CD4-positive, CD25-positive, alpha-beta regulatory T cell (primary cell): ENCODE results near the gene SCNN1B. TPM values are rescaled to one million over a fixed set of nuclear protein-coding genes. Genes with fewer than 3 reads are reported as not detected.

Source experiments
- ATAC-seq, 2 donors: fragments of 150-1000 bp; cut with Tn5 transposase; one replicate each; pipeline ENCODE4 v1.10.0; 2021; ENCODE audit warnings: low read depth in 2 of 2, moderate number of reproducible peaks in 2 of 2, moderate library complexity in 1 of 2
- DNase-seq, 3 donors: peaks; one replicate each; pipeline versions ENCODE4 v3.0.0 to v3.0.0-alpha.2; 2012 to 2022; ENCODE audit warnings: mixed read lengths in 1 of 3
- H3K27ac ChIP-seq: one replicate; pipeline ENCODE4 v1.7.0; 2013; ENCODE audit warnings: mild to moderate bottlenecking, low read length; ENCODE audit not compliant: insufficient read depth, poor library complexity, severe bottlenecking
- H3K27me3 ChIP-seq: one replicate; pipeline ENCODE4 v1.7.0; 2013; ENCODE audit warnings: low read length; ENCODE audit not compliant: control insufficient read depth, insufficient read depth
- H3K36me3 ChIP-seq: one replicate; pipeline ENCODE4 v1.7.0; 2013; ENCODE audit warnings: mild to moderate bottlenecking, low read length, moderate library complexity; ENCODE audit not compliant: control insufficient read depth, insufficient read depth
- H3K4me1 ChIP-seq: 2 replicates; pipeline ENCODE4 v1.7.0; 2013; ENCODE audit warnings: mild to moderate bottlenecking, low read length; ENCODE audit not compliant: insufficient read depth, control insufficient read depth, poor library complexity, severe bottlenecking
- H3K4me3 ChIP-seq: one replicate; pipeline ENCODE4 v1.7.0; 2013; ENCODE audit warnings: low read depth, mild to moderate bottlenecking, low read length, moderate library complexity
- H3K9me3 ChIP-seq, 2 experiments: 1 replicate in 1 of 2; 2 replicates in 1 of 2; pipeline ENCODE4 v1.7.0; 2013; ENCODE audit warnings: low read length in 2 of 2, mild to moderate bottlenecking in 1 of 2, moderate library complexity in 1 of 2; ENCODE audit not compliant: control insufficient read depth in 2 of 2
- H3K27ac Mint-ChIP-seq, 3 donors: one replicate each; pipeline ENCODE4 v1.8.0; 2020 to 2022; ENCODE audit warnings: mild to moderate bottlenecking in 3 of 3, mixed read lengths in 3 of 3, moderate library complexity in 2 of 3
- H3K27me3 Mint-ChIP-seq: one replicate; pipeline ENCODE4 v1.8.0; 2022; ENCODE audit warnings: mild to moderate bottlenecking, mixed read lengths
- H3K36me3 Mint-ChIP-seq: one replicate; pipeline ENCODE4 v1.8.0; 2020; ENCODE audit warnings: mixed read lengths
- H3K4me1 Mint-ChIP-seq, 4 donors: one replicate each; pipeline ENCODE4 v1.8.0; 2020 to 2022; ENCODE audit warnings: mixed read lengths in 4 of 4, mild to moderate bottlenecking in 1 of 4
- H3K4me3 Mint-ChIP-seq, 4 donors: one replicate each; pipeline ENCODE4 v1.8.0; 2020 to 2022; ENCODE audit warnings: mild to moderate bottlenecking in 4 of 4, mixed read lengths in 4 of 4, moderate library complexity in 3 of 4
- H3K9me3 Mint-ChIP-seq, 7 donors: one replicate each; pipeline ENCODE4 v1.8.0; 2020 to 2022; ENCODE audit warnings: mixed read lengths in 7 of 7, mild to moderate bottlenecking in 3 of 7, moderate library complexity in 2 of 7
- polyA plus RNA-seq, 4 donors: library from polyadenylated mRNA; unstranded; fragments of 300-500 nt; fragmentation: Illumina TruSeq; gene quantifications; one replicate each; pipeline ENCODE4 v1.2.3, GENCODE V29; 2021
- total RNA-seq: library from RNA; stranded (reverse); gene quantifications from one replicate; pipeline ENCODE4 v1.2.3, GENCODE V29; 2022

The SCNN1B gene
- total and polyA plus RNA-seq, 5 donors from 2014 or later = not detected

DNA sequence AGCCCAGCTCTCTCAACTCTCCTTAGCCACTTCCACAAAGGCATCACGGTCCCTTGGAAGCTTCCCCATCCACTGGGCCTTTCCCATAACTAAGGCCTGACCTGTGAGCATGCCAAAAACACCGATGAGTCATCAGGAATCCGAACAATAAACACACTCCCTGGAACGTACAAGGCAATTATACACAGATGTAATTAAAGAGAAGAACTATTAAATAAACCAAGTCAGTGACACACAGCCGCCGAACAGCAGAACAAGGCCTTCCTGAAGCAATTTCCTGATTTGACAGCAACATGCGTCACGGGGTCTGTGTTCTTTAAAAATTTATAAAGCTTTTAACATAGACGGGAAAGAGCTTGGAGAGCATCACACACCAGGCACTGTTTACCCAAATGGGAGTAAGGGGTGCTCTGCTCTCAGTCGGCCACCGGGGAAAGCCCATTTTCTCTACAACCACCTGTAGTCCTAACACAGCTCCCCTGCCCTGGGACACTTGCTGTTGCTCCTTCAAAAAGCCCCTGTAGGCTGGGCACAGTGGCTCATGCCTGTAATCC, 121.5 kb downstream of the SCNN1B start:
- Mint-ChIP-seq H3K36me3 (peaks cover 37% of the 10 kb centered on the region), H3K27ac (no peak overlapping the region), H3K27me3 (no peaks in the 10 kb centered on the region), H3K9me3 (no peaks in the 10 kb centered on the region), H3K4me3 (peak overlapping the region in 1 of 4 donors; percentile 81), H3K4me1 (peaks cover 0 to 2% (median under 1%) of the 10 kb centered on the region in 4 donors)
- Histone ChIP-seq H3K27me3 (no peaks in the 10 kb centered on the region), H3K4me3 (no peak overlapping the region), H3K36me3 (peaks cover 14% of the 10 kb centered on the region), H3K9me3 (no peaks in the 10 kb centered on the region), H3K27ac (no peak overlapping the region), H3K4me1 (no peaks in the 10 kb centered on the region)
- ATAC-seq (no peak), DNase-seq (no peak)

GRCh38 chr16:23424292-23424958, 122.3 kb downstream of the SCNN1B start:
- DNase-seq (no peak), ATAC-seq (no peak)
- H3K36me3 ChIP-seq = peaks cover 16% of the 10 kb centered on the region
- no peaks in the 10 kb centered on the region for H3K9me3 ChIP-seq
- H3K4me1 ChIP-seq = no peaks in the 10 kb centered on the region
- Mint-ChIP-seq H3K36me3 (peaks cover 38% of the 10 kb centered on the region), H3K27ac (peak overlapping the region in 1 of 3 donors; percentile 51), H3K9me3 (no peaks in the 10 kb centered on the region), H3K4me1 (peaks cover 0 to 2% (median under 1%) of the 10 kb centered on the region in 4 donors), H3K27me3 (no peaks in the 10 kb centered on the region), H3K4me3 (no peak overlapping the region)
- H3K4me3 ChIP-seq = no peak overlapping the region
- H3K27ac ChIP-seq = no peak overlapping the region
- no peaks in the 10 kb centered on the region for H3K27me3 ChIP-seq

DNA sequence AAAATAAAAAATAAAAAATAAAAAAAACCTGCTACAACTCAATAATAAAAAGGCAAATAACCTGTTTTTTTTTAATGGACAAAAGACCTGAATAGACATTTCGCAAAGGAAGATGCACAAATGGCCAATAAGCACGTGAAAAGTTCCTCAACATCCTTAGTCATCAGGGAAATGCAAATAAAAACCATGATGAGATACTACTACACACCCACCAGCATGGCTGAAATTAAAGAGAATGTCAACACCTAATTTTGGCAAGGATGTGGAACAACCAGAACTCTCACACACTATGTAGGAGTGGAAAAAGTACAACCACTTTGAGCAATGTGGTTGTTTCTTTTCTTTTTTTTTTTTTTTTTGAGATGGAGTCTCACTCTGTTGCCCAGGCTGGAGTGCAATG, 126.2 kb downstream of the SCNN1B start:
- Histone ChIP-seq H3K4me1 (no peaks in the 10 kb centered on the region), H3K27me3 (no peaks in the 10 kb centered on the region), H3K9me3 (no peaks in the 10 kb centered on the region), H3K36me3 (peaks cover 42% of the 10 kb centered on the region), H3K27ac (no peak overlapping the region), H3K4me3 (no peak overlapping the region)
- H3K27ac Mint-ChIP-seq = no peak overlapping the region
- ATAC-seq (no peak), DNase-seq (no peak)
- H3K9me3 Mint-ChIP-seq = no peaks in the 10 kb centered on the region
- H3K4me3 Mint-ChIP-seq = no peak overlapping the region
- H3K4me1 Mint-ChIP-seq = peaks cover 0 to 2% (median 0%) of the 10 kb centered on the region in 4 donors
- H3K36me3 Mint-ChIP-seq = peaks cover 42% of the 10 kb centered on the region
- H3K27me3 Mint-ChIP-seq = no peaks in the 10 kb centered on the region

Other genes with a start within 250 kb of the SCNN1B start
- gene USP31, start 152.8 kb upstream of the SCNN1B start, total RNA-seq = 4.2 TPM
- under 1 TPM; 0.13 to 0.49 (median 0.28) TPM for gene USP31, start 152.8 kb upstream of the SCNN1B start, polyA plus RNA-seq
- gene SCNN1G, start 119.6 kb upstream of the SCNN1B start, total RNA-seq = not detected
- not detected for gene SCNN1G, start 119.6 kb upstream of the SCNN1B start, polyA plus RNA-seq
- gene COG7, start 150.9 kb downstream of the SCNN1B start, total RNA-seq = 18.7 TPM
- gene COG7, start 150.9 kb downstream of the SCNN1B start, polyA plus RNA-seq = 10 to 100 TPM in 3 of 4 donors, 1 to 10 TPM in 1; 9.2 to 14.1 (median 11.1) TPM
- 109 TPM for gene GGA2, start 208.2 kb downstream of the SCNN1B start, total RNA-seq
- gene GGA2, start 208.2 kb downstream of the SCNN1B start, polyA plus RNA-seq = 10 to 100 TPM; 46.5 to 52.8 (median 49.4) TPM